ENCODE results near the gene PCSK5. TPM values are rescaled to one million over a fixed set of nuclear protein-coding genes. Genes with fewer than 3 reads are reported as not detected.

PCSK5 gene
- total RNA-seq, 1 experiment from 2014 or later = 33.8 TPM

- DNase-seq (ENCODE audit: low spot score) = peak; percentile 10
Measured at GRCh38 chr9:76136986-76137385, 246.5 kb downstream of the PCSK5 start.

GRCh38 chr9:76137931-76138330, 247.5 kb downstream of the PCSK5 start:
- DNase-seq (ENCODE audit: low spot score) = no peak

GRCh38 chr9:76138360-76138759, 247.9 kb downstream of the PCSK5 start:
- no peak for DNase-seq (ENCODE audit: low spot score)

GRCh38 chr9:76143834-76144233, 253.4 kb downstream of the PCSK5 start:
- no peak for DNase-seq (ENCODE audit: low spot score)

- no peak for DNase-seq (ENCODE audit: low spot score)
Measured at GRCh38 chr9:76150013-76150412, 259.5 kb downstream of the PCSK5 start.

GRCh38 chr9:76151267-76151666, 260.8 kb downstream of the PCSK5 start:
- no peak for DNase-seq (ENCODE audit: low spot score)

GRCh38 chr9:76153339-76153738, 262.9 kb downstream of the PCSK5 start:
- DNase-seq (ENCODE audit: low spot score) = no peak

GRCh38 chr9:76153902-76154629, 263.6 kb downstream of the PCSK5 start:
- no peak for DNase-seq (ENCODE audit: low spot score)

- DNase-seq (ENCODE audit: low spot score) = no peak
Measured at GRCh38 chr9:76155361-76155760, 264.9 kb downstream of the PCSK5 start.

GRCh38 chr9:76158713-76159112, 268.2 kb downstream of the PCSK5 start:
- no peak for DNase-seq (ENCODE audit: low spot score)

- DNase-seq (ENCODE audit: low spot score) = no peak
Measured at GRCh38 chr9:76159293-76159926, 268.9 kb downstream of the PCSK5 start.

GRCh38 chr9:76161106-76161505, 270.6 kb downstream of the PCSK5 start:
- no peak for DNase-seq (ENCODE audit: low spot score)

- no peak for DNase-seq (ENCODE audit: low spot score)
Measured at GRCh38 chr9:76161541-76161940, 271.1 kb downstream of the PCSK5 start.

GRCh38 chr9:76162086-76162730, 271.7 kb downstream of the PCSK5 start:
- DNase-seq (ENCODE audit: low spot score) = no peak

GRCh38 chr9:76162751-76163500, 272.5 kb downstream of the PCSK5 start:
- DNase-seq (ENCODE audit: low spot score) = no peak

GRCh38 chr9:76166526-76166925, 276.1 kb downstream of the PCSK5 start:
- no peak for DNase-seq (ENCODE audit: low spot score)

- DNase-seq (ENCODE audit: low spot score) = no peak
Measured at GRCh38 chr9:76176171-76176570, 285.7 kb downstream of the PCSK5 start.

- no peak for DNase-seq (ENCODE audit: low spot score)
Measured at GRCh38 chr9:76177931-76178330, 287.5 kb downstream of the PCSK5 start.

GRCh38 chr9:76180541-76180940, 290.1 kb downstream of the PCSK5 start:
- DNase-seq (ENCODE audit: low spot score) = peak; percentile 61

GRCh38 chr9:76181020-76181641, 290.7 kb downstream of the PCSK5 start:
- peak; percentile 78 for DNase-seq (ENCODE audit: low spot score)

GRCh38 chr9:76181781-76182180, 291.3 kb downstream of the PCSK5 start:
- DNase-seq (ENCODE audit: low spot score) = no peak

GRCh38 chr9:76185432-76185831, 295.0 kb downstream of the PCSK5 start:
- no peak for DNase-seq (ENCODE audit: low spot score)
